Measurements from ENCODE around the gene LAMA2. TPM values are rescaled to one million over a fixed set of nuclear protein-coding genes. Genes with fewer than 3 reads are reported as not detected.

Gene LAMA2
- total RNA-seq, 1 donor, result 9.4 TPM

DNA sequence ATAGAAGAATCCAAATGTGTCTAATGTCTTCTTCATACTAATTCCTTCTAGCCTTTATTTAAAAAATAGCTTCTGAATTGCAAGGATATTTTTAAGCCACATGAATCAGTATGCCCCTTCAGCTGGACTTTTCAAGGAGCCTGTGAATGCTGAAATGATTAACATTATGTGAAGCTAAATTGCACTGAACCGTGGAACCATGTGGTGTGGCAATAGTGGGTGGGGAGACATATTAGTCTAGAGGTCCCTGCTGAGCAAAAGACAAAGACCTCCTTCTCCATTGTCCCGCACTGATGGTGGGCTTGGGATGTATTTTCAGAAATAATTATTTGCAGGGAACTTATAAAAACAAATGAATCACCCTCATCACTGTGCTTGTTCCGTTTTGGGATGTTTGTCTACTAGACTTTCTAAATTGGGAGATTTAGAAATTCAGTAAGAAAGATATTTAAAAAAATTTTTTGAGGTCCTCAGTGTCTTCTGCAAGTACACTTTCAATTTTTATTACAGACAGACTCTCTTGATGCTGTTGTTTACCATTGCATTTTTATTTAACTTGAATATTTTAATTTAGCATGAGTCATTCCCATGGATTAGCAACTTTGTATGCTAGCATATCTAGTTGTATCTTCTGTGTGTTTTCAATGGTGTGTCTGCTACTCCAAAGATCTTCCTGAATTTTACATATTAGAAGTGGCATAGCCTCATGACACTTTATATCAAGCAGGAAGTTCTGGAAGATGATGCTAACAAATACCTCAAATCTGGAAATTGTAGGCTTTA, 238.1 kb downstream of the LAMA2 start:
- TF ChIP-seq, protein P1, sequence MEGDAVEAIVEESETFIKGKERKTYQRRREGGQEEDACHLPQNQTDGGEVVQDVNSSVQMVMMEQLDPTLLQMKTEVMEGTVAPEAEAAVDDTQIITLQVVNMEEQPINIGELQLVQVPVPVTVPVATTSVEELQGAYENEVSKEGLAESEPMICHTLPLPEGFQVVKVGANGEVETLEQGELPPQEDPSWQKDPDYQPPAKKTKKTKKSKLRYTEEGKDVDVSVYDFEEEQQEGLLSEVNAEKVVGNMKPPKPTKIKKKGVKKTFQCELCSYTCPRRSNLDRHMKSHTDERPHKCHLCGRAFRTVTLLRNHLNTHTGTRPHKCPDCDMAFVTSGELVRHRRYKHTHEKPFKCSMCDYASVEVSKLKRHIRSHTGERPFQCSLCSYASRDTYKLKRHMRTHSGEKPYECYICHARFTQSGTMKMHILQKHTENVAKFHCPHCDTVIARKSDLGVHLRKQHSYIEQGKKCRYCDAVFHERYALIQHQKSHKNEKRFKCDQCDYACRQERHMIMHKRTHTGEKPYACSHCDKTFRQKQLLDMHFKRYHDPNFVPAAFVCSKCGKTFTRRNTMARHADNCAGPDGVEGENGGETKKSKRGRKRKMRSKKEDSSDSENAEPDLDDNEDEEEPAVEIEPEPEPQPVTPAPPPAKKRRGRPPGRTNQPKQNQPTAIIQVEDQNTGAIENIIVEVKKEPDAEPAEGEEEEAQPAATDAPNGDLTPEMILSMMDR (IDR thresholded peaks at IDR 0.05; ENCODE audit: extremely low read depth, low read depth, low read length), result no peak
- no peak overlapping the region for H3K4me2 ChIP-seq (ENCODE audit: insufficient read depth, low read length)
- peak; percentile 23 for DNase-seq (ENCODE audit: insufficient read length, low spot score, missing footprints)
- no peaks in the 10 kb centered on the region for H3K4me1 ChIP-seq (ENCODE audit: insufficient read depth, low read length)
- H4K20me1 ChIP-seq (ENCODE audit: insufficient read depth, low read length), result no peaks in the 10 kb centered on the region
- H3K27me3 ChIP-seq (ENCODE audit: insufficient read depth, low read length), result no peaks in the 10 kb centered on the region
- H2AFZ ChIP-seq (ENCODE audit: low read length), result no peak overlapping the region
- no peaks in the 10 kb centered on the region for H3K79me2 ChIP-seq (ENCODE audit: insufficient read depth, low read length)
- H3K36me3 ChIP-seq (ENCODE audit: insufficient read depth, low read length), result no peaks in the 10 kb centered on the region
- H3K9me3 ChIP-seq (ENCODE audit: low read depth, low read length), result no peaks in the 10 kb centered on the region
- no peak overlapping the region for H3K4me3 ChIP-seq (ENCODE audit: insufficient read depth, low read length)
- H3K27ac ChIP-seq (ENCODE audit: low read depth, low read length), result no peak overlapping the region

DNA sequence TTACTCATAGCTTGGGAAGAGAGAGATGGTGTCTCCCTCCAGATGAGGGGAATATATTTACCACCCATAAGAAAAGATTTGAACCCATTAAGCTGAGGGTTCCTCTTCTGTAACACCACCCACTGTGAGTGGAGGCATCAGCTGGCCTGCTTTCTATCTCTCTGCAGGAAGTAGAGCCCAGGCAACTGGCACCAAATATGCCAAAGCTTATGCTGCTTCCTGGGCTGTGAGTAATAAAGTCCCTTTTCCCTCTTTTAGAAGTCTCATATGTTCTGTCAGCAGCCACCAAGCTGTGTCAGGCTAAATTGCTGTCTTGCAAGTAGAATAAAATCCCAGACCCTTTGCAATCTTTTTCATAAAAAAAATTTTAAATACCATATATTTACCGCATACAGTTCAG, 241.4 kb downstream of the LAMA2 start:
- H3K4me2 ChIP-seq (ENCODE audit: insufficient read depth, low read length), result no peak overlapping the region
- H3K4me3 ChIP-seq (ENCODE audit: insufficient read depth, low read length), result no peak overlapping the region
- TF ChIP-seq, protein P1 (IDR thresholded peaks at IDR 0.05; ENCODE audit: extremely low read depth, low read depth, low read length), result no peak
- no peaks in the 10 kb centered on the region for H3K27me3 ChIP-seq (ENCODE audit: insufficient read depth, low read length)
- H3K27ac ChIP-seq (ENCODE audit: low read depth, low read length), result no peak overlapping the region
- H3K4me1 ChIP-seq (ENCODE audit: insufficient read depth, low read length), result no peaks in the 10 kb centered on the region
- H4K20me1 ChIP-seq (ENCODE audit: insufficient read depth, low read length), result no peaks in the 10 kb centered on the region
- no peak overlapping the region for H2AFZ ChIP-seq (ENCODE audit: low read length)
- DNase-seq (ENCODE audit: insufficient read length, low spot score, missing footprints), result no peak
- H3K79me2 ChIP-seq (ENCODE audit: insufficient read depth, low read length), result no peaks in the 10 kb centered on the region
- H3K36me3 ChIP-seq (ENCODE audit: insufficient read depth, low read length), result no peaks in the 10 kb centered on the region
- H3K9me3 ChIP-seq (ENCODE audit: low read depth, low read length), result no peaks in the 10 kb centered on the region

DNA sequence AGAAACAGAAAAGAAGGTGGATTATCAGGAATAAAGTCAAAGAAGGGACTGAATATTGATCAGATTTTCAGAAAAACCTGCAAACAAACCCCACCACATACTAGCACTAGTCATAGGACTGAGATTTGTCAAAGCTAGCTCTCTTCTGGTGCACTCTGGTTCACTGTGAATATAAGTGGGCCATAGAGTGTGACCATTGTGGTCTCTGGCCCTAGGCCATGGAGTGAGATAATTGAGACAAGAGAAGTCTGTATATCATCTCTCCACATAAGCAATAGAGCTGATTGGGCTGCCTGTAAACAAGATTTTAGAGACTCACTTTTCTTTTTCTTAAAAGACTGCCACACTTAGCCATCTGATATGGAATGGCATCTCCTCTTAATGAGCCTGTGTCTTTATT, 247.2 kb downstream of the LAMA2 start:
- H4K20me1 ChIP-seq (ENCODE audit: insufficient read depth, low read length), result no peaks in the 10 kb centered on the region
- H3K4me3 ChIP-seq (ENCODE audit: insufficient read depth, low read length), result no peak overlapping the region
- no peaks in the 10 kb centered on the region for H3K79me2 ChIP-seq (ENCODE audit: insufficient read depth, low read length)
- H3K4me2 ChIP-seq (ENCODE audit: insufficient read depth, low read length), result no peak overlapping the region
- no peak overlapping the region for H2AFZ ChIP-seq (ENCODE audit: low read length)
- peak; percentile 15 for DNase-seq (ENCODE audit: insufficient read length, low spot score, missing footprints)
- H3K9me3 ChIP-seq (ENCODE audit: low read depth, low read length), result no peaks in the 10 kb centered on the region
- H3K27ac ChIP-seq (ENCODE audit: low read depth, low read length), result no peak overlapping the region
- H3K27me3 ChIP-seq (ENCODE audit: insufficient read depth, low read length), result no peaks in the 10 kb centered on the region
- H3K4me1 ChIP-seq (ENCODE audit: insufficient read depth, low read length), result no peaks in the 10 kb centered on the region
- H3K36me3 ChIP-seq (ENCODE audit: insufficient read depth, low read length), result no peaks in the 10 kb centered on the region
- TF ChIP-seq, protein P1 (IDR thresholded peaks at IDR 0.05; ENCODE audit: extremely low read depth, low read depth, low read length), result no peak

DNA sequence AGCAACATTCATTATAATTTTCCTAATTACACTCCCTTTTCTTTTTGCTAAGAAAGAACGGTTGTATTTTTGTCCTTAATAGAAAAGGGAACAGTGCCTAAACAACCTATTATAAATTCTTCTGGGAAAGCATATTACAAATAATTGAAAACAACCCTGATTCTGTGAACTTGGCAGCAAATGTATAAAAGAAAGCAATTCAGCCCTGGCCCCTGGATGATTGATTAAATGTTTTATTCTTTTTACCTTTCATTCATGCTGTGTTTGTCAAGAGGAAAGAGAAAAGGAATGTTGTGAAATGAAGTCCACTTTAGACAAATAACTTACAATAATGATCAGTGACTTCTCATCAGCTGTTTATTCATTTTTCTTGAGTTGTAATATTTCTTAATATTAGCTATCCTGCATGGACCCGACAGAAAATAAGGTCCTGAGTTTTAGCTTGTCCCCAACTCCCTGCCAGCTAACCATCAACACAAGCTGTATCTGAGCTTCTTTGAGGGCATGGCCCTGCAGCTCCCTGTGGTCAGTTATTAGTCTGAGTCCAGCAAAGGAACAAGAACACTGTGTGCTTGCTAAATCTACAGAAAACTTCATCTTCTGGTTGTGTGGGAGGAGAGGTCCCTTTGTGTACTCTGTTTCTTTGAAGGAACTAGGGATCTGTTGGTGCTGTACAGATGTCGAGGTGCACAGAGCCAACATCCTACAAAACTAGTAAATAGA, 248.2 kb downstream of the LAMA2 start:
- no peak overlapping the region for H2AFZ ChIP-seq (ENCODE audit: low read length)
- no peaks in the 10 kb centered on the region for H3K4me1 ChIP-seq (ENCODE audit: insufficient read depth, low read length)
- H3K4me3 ChIP-seq (ENCODE audit: insufficient read depth, low read length), result no peak overlapping the region
- H3K4me2 ChIP-seq (ENCODE audit: insufficient read depth, low read length), result no peak overlapping the region
- H3K27ac ChIP-seq (ENCODE audit: low read depth, low read length), result no peak overlapping the region
- TF ChIP-seq, protein P1 (IDR thresholded peaks at IDR 0.05; ENCODE audit: extremely low read depth, low read depth, low read length), result no peak
- H3K36me3 ChIP-seq (ENCODE audit: insufficient read depth, low read length), result no peaks in the 10 kb centered on the region
- DNase-seq (ENCODE audit: insufficient read length, low spot score, missing footprints), result no peak
- H4K20me1 ChIP-seq (ENCODE audit: insufficient read depth, low read length), result no peaks in the 10 kb centered on the region
- no peaks in the 10 kb centered on the region for H3K9me3 ChIP-seq (ENCODE audit: low read depth, low read length)
- no peaks in the 10 kb centered on the region for H3K79me2 ChIP-seq (ENCODE audit: insufficient read depth, low read length)
- H3K27me3 ChIP-seq (ENCODE audit: insufficient read depth, low read length), result no peaks in the 10 kb centered on the region

All from osteoblast (primary cell).